Amygdala (tissue), 56 donors: Measurements from ENCODE around the gene OR6B2.
"Not testable (repeated sequence)": the region's sequence is repeated elsewhere in the genome, so short reads cannot be mapped to it uniquely, and the experiment has no call there.

Experiments used
- DNase-seq, 56 donors: peaks; one replicate each; lab custom pipeline; 2025; lab: John Stamatoyannopoulos, UW

The OR6B2 gene

GRCh38 chr2:240030379-240031094 lies at the start of gene OR6B2:
TSS of gene OR6B2 (minus strand) at chr2:240030429. CDS start at chr2:240030429, 0 bp downstream.
- no peak for DNase-seq

DNA sequence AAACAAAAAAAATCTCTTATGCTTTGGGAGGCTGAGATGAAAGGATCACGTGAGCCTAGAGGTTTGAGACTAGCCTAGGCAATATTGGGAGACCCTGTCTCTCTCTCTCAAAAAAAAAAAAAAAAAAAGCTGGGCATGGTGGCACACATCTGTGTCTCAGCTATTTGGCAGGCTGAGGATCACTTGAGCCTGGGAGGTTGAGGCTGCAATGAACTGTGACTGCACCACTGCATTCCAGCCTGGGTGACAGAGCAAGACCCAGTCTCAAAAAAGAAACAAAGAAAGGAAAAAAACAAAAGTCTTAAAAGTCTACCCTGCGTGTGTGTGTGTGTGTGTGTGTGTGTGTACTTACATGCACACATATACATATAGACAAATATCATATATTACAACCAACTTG lies 48.4 kb upstream of the OR6B2 start:
- no peak for DNase-seq

- DNase-seq, result no peak
Measured at GRCh38 chr2:240077442-240077841, 47.2 kb upstream of the OR6B2 start.

DNA sequence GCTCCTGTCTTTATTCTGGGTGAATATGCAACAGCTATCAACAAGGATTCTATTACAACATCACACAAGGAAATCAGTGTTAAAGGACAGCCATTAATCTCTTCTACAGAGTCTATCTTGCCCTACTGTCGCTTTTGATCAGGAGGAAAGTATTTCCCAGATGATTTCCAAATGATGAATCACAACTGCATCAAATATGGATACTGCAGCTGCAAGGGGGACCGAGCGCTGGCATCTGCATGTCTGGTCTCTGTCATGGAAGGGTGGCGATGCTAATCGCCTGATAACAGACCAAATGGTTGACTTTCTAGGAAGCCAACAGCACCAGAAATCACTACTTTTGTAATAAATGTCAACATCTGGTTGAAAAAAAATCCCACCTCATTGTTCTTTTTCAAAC lies 44.3 kb upstream of the OR6B2 start:
- no peak for DNase-seq

- no peak for DNase-seq
Measured at GRCh38 chr2:240070907-240071306, 40.7 kb upstream of the OR6B2 start.

DNA sequence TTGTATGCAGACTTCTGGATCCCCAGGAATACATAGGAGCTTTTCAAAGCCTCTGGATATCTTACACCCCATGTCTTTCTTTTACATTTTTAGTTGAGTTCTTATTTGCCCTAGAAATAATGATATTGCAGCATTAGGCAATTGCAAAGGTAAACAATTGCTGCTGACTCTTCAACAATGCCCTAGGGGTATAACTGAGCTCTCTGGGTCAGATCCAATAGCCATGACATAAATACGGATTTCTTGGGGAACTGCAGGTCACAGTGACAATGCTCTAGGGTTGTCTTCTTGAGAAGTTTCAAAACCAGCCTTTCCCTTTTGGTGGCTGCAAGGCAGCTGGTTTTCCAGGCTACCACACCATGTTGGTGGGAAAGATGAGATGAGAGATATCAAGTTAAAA lies 39.6 kb upstream of the OR6B2 start:
- no peak for DNase-seq

GRCh38 chr2:240068193-240068592 lies 38.0 kb upstream of the OR6B2 start:
- no peak for DNase-seq

DNA sequence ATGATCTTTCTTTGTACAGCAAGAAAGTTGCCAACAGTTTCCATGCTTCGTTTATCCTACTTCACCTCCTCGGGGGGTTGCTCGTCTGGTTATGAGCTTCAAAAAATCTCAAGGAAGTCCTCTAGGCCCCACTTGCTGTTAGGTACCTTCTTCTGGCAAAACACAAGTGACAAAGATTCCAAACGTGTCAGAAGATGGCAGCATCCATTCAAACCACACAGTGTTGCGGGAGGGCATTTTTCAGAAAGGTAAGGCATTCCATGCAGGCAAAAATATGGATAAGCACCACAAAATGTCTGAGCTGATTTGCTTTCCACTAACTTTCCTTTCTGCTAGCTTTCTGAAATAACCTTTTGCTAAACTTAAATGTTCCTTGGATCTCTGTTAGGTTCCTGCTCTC lies 36.3 kb upstream of the OR6B2 start:
- DNase-seq, result no peak

- DNase-seq, result no peak
Measured at GRCh38 chr2:240064898-240065297, 34.7 kb upstream of the OR6B2 start.

- DNase-seq, result peak in 17 of 56 donors; percentile 9 to 85 (median 40)
Measured at GRCh38 chr2:240060977-240061591, 30.9 kb upstream of the OR6B2 start.

DNA sequence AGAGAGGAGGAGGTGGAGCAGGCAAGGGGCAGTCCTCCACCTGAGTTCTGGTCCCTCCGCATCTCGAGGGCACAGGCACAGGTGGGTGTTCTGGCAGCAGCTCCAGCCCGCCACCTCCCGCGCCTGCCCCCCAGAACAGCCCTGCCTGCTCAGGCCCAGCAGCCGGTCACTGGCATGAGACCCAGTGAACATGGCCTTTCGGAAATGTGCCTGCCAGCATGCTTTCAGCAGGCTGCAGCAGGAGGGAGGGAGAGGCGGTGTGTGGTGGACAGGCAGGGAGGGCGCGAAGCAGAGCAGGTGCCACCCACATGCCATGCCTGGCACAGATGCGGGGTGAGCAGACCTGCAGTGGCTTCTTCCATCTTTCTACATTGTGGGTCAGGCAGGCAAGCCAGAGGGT lies 26.4 kb upstream of the OR6B2 start:
- DNase-seq, result no peak

- DNase-seq, result no peak
Measured at GRCh38 chr2:240055177-240055917, 25.1 kb upstream of the OR6B2 start.

GRCh38 chr2:240053173-240054155 lies 23.2 kb upstream of the OR6B2 start, which contains the start of gene OR6B3:
TSS of gene OR6B3 (minus strand) at chr2:240053521.
- DNase-seq, result no peak

GRCh38 chr2:240052524-240052923 lies 22.3 kb upstream of the OR6B2 start:
- no peak for DNase-seq

DNA sequence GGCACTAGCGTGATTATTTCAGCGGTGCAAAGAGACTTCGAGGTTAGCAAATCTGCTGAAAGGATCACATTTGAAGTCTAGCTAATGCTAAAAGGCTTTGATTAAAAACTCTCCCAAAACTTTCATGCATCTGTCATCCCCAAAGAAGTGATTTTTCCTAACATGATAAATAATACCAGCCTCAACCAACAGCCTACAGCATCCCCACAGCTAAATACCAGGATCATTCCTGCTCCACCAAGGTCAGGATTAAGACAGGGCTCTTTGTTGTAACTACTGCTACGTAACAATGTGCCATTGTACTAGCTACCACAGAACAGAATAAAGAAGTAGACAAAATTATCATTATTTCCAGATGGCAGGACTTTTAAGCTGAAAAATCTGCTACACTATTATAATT lies 21.5 kb upstream of the OR6B2 start:
- peak in 10 of 56 donors; percentile 5 to 55 (median 37) for DNase-seq

- DNase-seq, result no peak
Measured at GRCh38 chr2:240050278-240050677, 20.0 kb upstream of the OR6B2 start.

GRCh38 chr2:240048237-240048636 lies 18.0 kb upstream of the OR6B2 start:
- DNase-seq, result no peak

GRCh38 chr2:240045098-240045497 lies 14.9 kb upstream of the OR6B2 start:
- no peak for DNase-seq

GRCh38 chr2:240044096-240044495 lies 13.9 kb upstream of the OR6B2 start:
- not testable (repeated sequence) for DNase-seq

GRCh38 chr2:240043279-240043989 lies 13.2 kb upstream of the OR6B2 start:
- no peak for DNase-seq
